Brain microvascular endothelial cell (primary cell): ENCODE results near the gene C1orf141.
A peak's percentile ranks its signal among the peaks of the same experiment; 100 is the strongest.
"Not testable (repeated sequence)": the region's sequence is repeated elsewhere in the genome, so short reads cannot be mapped to it uniquely, and the experiment has no call there.

Experiments used
- DNase-seq: peaks from one replicate; pipeline ENCODE4 v3.0.0-alpha.2; 2020
- H3K27ac ChIP-seq: fragments of 250-450 bp; sonication (Bioruptor Pico); 2 replicates; pipeline ENCODE4 v1.5.1; 2020; ENCODE audit warnings: mild to moderate bottlenecking, moderate library complexity
- H3K27me3 ChIP-seq: fragments of 250-450 bp; sonication (Bioruptor Pico); replicated peaks from 2 replicates; pipeline ENCODE4 v1.5.1; 2020; ENCODE audit warnings: mild to moderate bottlenecking
- H3K36me3 ChIP-seq: fragments of 250-450 bp; sonication (Bioruptor Pico); replicated peaks from 2 replicates; pipeline ENCODE4 v1.5.1; 2020; ENCODE audit warnings: mild to moderate bottlenecking
- H3K4me3 ChIP-seq: 2 replicates; pipeline ENCODE4 v1.5.1; 2011; ENCODE audit warnings: low read depth, mild to moderate bottlenecking, control low read depth, low read length, moderate library complexity
- CTCF ChIP-seq: IDR thresholded peaks from 2 replicates; pipeline ENCODE4 v1.5.1; 2011; ENCODE audit warnings: low read depth, mild to moderate bottlenecking, moderate library complexity, low read length, control low read depth, inconsistent platforms; ENCODE audit errors: missing control alignments
- in situ Hi-C: cut with HindIII; loops from 2 replicates; pipeline ENCODE4 v1.10.0; 2017; ENCODE audit warnings: low sequenced_read_pairs, low pct_ligation_motif_present

C1orf141 gene

DNA sequence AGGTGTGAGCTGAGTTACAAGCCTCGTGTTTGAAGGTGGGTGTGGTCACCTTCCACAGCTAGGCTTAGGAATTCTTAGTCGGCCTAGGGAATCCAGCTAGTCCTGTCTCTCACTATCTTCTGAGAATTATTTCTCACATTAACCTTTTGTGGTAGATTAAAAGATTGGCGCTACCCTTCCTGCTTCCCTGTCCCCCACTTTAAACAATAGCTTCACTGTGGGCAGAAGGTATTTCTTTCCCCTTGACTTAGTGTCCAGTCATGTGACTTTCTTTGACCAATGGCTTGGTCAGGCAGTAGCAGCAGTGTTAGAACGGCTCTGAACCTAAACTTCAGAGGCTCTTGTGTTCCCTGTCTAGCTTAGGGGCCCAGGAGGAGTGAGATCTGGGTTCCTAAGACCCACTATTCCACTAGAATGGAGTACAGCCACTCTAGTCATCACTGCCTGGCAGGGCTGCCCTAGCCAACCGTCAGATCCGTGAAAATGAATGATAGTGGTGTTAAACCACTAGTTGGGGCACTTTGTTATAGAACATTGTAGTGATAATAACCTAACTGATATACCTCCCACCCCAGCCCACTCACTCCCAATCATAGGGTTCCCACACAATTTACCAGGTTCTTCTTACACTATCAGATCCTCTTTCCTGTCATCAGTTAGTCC is 13.9 kb upstream of the C1orf141 start:
- peaks cover 3% of the 10 kb centered on the region for H3K27me3 ChIP-seq
- no peak overlapping the region for H3K4me3 ChIP-seq
- in situ Hi-C loops = no loop called here
- H3K36me3 ChIP-seq = no peaks in the 10 kb centered on the region
- DNase-seq = no peak
- no peak overlapping the region for H3K27ac ChIP-seq
- TF ChIP-seq CTCF = no peak

DNA sequence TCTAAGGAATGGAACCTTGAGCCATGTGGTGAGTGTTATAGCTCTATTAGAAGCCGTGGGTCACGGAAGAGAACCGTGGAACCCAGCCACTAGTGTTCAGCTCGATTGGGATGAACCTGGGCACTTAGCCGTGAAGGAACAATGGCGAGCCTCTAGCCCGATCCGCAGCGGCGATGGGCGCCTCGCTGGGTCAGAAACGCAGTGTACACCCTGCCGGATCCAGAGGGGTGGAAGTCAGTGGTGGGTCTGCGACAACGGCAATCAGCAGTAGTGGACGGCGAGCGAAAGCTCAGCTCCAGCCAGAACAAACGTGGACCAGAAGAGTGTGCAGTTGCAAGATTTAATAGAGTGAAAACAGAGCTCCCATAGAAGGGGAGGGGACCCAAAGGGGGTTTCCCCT is 13.2 kb upstream of the C1orf141 start:
- H3K4me3 ChIP-seq, H3K27me3 ChIP-seq, H3K27ac ChIP-seq, in situ Hi-C loops, H3K36me3 ChIP-seq, DNase-seq: not testable (repeated sequence)

DNA sequence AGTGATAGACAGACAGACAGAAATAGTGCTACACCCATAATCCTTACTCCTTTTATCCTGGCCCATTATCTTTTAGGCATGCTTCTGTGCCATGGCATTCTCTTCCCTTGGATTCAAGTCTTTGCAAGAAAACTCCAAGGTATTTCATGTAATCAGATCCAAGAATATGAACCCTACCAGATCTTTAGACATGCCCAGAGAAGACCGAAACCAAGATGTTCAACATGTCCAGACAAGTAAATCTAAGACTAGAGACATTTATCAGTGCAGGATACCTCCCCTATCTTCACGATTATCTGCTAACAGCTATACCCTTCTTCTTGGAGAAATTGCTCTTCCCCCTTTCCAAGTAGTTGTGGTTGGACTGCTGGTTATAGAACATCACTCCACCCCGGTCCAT is 11.8 kb upstream of the C1orf141 start:
- Histone ChIP-seq H3K27me3 (no peaks in the 10 kb centered on the region), H3K27ac (no peak overlapping the region), H3K36me3 (no peaks in the 10 kb centered on the region), H3K4me3 (no peak overlapping the region)
- in situ Hi-C loops = no loop called here
- TF ChIP-seq CTCF = no peak
- DNase-seq = no peak

GRCh38 chr1:67146101-67146500 is 11.3 kb upstream of the C1orf141 start:
- H3K27ac ChIP-seq = no peak overlapping the region
- H3K27me3 ChIP-seq = no peaks in the 10 kb centered on the region
- no peak for DNase-seq
- in situ Hi-C loops = no loop called here
- no peak for TF ChIP-seq CTCF
- no peaks in the 10 kb centered on the region for H3K36me3 ChIP-seq
- H3K4me3 ChIP-seq = no peak overlapping the region

DNA sequence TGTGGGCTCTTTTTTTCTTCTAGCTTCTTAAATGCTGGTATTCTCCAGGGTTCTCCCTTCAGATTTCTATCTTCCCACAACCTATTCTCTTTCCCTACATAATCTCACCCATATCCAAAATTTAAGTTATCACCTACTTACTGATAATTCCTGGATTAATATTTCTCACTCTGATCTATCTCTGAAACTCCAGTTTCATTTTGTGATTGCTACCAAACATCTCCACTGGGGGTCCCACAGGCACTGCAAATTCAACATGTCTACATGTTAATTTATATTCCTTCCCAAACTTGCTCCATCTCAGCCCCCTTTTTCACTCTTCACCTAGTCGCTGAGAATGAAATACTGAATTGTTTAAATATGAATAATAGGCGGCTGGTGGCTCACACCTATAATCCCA is 9.9 kb upstream of the C1orf141 start:
- no peak overlapping the region for H3K27ac ChIP-seq
- in situ Hi-C loops = no loop called here
- no peak overlapping the region for H3K4me3 ChIP-seq
- no peaks in the 10 kb centered on the region for H3K27me3 ChIP-seq
- no peak for DNase-seq
- peak; percentile 66 for TF ChIP-seq CTCF
- H3K36me3 ChIP-seq = no peaks in the 10 kb centered on the region

DNA sequence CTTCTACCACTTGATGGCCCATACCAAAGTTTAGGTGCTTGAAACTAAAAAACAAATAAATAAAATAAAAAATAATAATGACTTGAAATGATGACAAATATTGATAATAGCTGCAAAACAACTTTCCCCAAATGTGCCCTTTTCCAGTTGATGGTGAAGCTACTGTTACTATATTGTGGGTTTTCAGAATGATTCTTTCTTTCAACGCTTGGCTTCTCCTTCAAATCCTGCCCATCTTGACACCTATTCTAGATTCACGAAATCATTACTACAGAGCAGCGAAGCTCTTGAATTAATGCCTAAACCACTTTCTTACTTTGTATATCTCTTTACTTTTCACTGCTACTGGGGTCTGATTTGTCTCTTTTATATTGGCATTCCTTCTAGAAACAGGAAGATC is 9.2 kb upstream of the C1orf141 start:
- in situ Hi-C loops = no loop called here
- no peak for DNase-seq
- no peak overlapping the region for H3K27ac ChIP-seq
- no peak for TF ChIP-seq CTCF
- H3K36me3 ChIP-seq = no peaks in the 10 kb centered on the region
- no peaks in the 10 kb centered on the region for H3K27me3 ChIP-seq
- no peak overlapping the region for H3K4me3 ChIP-seq
